ENCODE data around the gene CLCN3.
A peak's percentile ranks its signal among the peaks of the same experiment; 100 is the strongest.
"Not testable (repeated sequence)": the region's sequence is repeated elsewhere in the genome, so short reads cannot be mapped to it uniquely, and the experiment has no call there.

CLCN3 gene

GRCh38 chr4:169657470-169658107, 37.2 kb downstream of the CLCN3 start:
- no peak for DNase-seq (ENCODE audit: low read depth)

- no peak for DNase-seq (ENCODE audit: low read depth)
Measured at GRCh38 chr4:169658196-169658595, 37.8 kb downstream of the CLCN3 start.

- no peak for DNase-seq (ENCODE audit: low read depth)
Measured at GRCh38 chr4:169658975-169659715, 38.8 kb downstream of the CLCN3 start.

GRCh38 chr4:169659716-169660670, 39.6 kb downstream of the CLCN3 start:
- DNase-seq (ENCODE audit: low read depth): peak; percentile 93

- no peak for DNase-seq (ENCODE audit: low read depth)
Measured at GRCh38 chr4:169660929-169661328, 40.6 kb downstream of the CLCN3 start.

- DNase-seq (ENCODE audit: low read depth): no peak
Measured at GRCh38 chr4:169661761-169662160, 41.4 kb downstream of the CLCN3 start.

GRCh38 chr4:169662206-169662605, 41.8 kb downstream of the CLCN3 start:
- DNase-seq (ENCODE audit: low read depth): no peak

GRCh38 chr4:169663402-169663801, 43.0 kb downstream of the CLCN3 start:
- no peak for DNase-seq (ENCODE audit: low read depth)

GRCh38 chr4:169663831-169664230, 43.5 kb downstream of the CLCN3 start:
- no peak for DNase-seq (ENCODE audit: low read depth)

- no peak for DNase-seq (ENCODE audit: low read depth)
Measured at GRCh38 chr4:169664615-169665014, 44.2 kb downstream of the CLCN3 start.

GRCh38 chr4:169665046-169665737, 44.8 kb downstream of the CLCN3 start:
- DNase-seq (ENCODE audit: low read depth): no peak

GRCh38 chr4:169668069-169668721, 47.8 kb downstream of the CLCN3 start:
- no peak for DNase-seq (ENCODE audit: low read depth)

- no peak for DNase-seq (ENCODE audit: low read depth)
Measured at GRCh38 chr4:169675825-169676224, 55.4 kb downstream of the CLCN3 start.

- DNase-seq (ENCODE audit: low read depth): no peak
Measured at GRCh38 chr4:169677150-169677748, 56.9 kb downstream of the CLCN3 start.

GRCh38 chr4:169678486-169678885, 58.1 kb downstream of the CLCN3 start:
- not testable (repeated sequence) for DNase-seq (ENCODE audit: low read depth)

- not testable (repeated sequence) for DNase-seq (ENCODE audit: low read depth)
Measured at GRCh38 chr4:169678951-169679591, 58.7 kb downstream of the CLCN3 start.

GRCh38 chr4:169682372-169683047, 62.1 kb downstream of the CLCN3 start:
- no peak for DNase-seq (ENCODE audit: low read depth)

- no peak for DNase-seq (ENCODE audit: low read depth)
Measured at GRCh38 chr4:169689681-169690080, 69.3 kb downstream of the CLCN3 start.

- DNase-seq (ENCODE audit: low read depth): no peak
Measured at GRCh38 chr4:169690787-169691186, 70.4 kb downstream of the CLCN3 start.

- no peak for DNase-seq (ENCODE audit: low read depth)
Measured at GRCh38 chr4:169698331-169698730, 78.0 kb downstream of the CLCN3 start.

Data from GM04504 (cell line).